C4-2B (cell line): ENCODE measurements around the gene FGD2.

Experiments used
- ZFX ChIP-seq: fragments of 450-650 bp; IDR thresholded peaks from 2 replicates; pipeline ENCODE4 v1.6.1; 2017
- TF ChIP-seq, protein P1 (sequence below): fragments of 450-650 bp; conservative IDR thresholded peaks from 2 replicates; pipeline ENCODE4 v1.5.1; 2017; ENCODE audit warnings: mild to moderate bottlenecking

DNA sequence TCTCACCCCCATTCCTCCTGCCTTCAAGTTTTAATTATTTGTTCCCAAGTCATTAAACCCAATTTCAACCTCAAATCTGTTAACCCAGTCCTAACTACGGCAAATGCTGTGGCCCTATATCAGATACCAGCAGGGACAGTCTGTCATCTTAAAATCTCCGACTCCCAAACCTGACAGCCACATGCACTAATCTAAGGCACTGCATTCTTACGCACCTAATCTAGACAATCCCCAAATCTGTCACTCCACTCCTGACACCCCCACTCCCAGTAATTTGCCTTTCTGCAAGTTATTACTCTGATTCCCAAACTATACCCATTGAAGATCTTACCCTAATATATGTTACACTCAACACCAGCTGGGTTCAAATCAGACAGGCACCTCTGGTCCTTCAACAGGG is 21.9 kb upstream of the FGD2 start:
- TF ChIP-seq, protein P1, sequence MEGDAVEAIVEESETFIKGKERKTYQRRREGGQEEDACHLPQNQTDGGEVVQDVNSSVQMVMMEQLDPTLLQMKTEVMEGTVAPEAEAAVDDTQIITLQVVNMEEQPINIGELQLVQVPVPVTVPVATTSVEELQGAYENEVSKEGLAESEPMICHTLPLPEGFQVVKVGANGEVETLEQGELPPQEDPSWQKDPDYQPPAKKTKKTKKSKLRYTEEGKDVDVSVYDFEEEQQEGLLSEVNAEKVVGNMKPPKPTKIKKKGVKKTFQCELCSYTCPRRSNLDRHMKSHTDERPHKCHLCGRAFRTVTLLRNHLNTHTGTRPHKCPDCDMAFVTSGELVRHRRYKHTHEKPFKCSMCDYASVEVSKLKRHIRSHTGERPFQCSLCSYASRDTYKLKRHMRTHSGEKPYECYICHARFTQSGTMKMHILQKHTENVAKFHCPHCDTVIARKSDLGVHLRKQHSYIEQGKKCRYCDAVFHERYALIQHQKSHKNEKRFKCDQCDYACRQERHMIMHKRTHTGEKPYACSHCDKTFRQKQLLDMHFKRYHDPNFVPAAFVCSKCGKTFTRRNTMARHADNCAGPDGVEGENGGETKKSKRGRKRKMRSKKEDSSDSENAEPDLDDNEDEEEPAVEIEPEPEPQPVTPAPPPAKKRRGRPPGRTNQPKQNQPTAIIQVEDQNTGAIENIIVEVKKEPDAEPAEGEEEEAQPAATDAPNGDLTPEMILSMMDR: no peak
- TF ChIP-seq ZFX: no peak
